Effector CD8-positive, alpha-beta T cell (primary cell): ENCODE measurements around the gene MKNK1.
A peak's percentile ranks its signal among the peaks of the same experiment; 100 is the strongest.

ENCODE experiments used
- DNase-seq: peaks from one replicate; lab custom pipeline; 2025; lab: John Stamatoyannopoulos, UW

Gene MKNK1

DNA sequence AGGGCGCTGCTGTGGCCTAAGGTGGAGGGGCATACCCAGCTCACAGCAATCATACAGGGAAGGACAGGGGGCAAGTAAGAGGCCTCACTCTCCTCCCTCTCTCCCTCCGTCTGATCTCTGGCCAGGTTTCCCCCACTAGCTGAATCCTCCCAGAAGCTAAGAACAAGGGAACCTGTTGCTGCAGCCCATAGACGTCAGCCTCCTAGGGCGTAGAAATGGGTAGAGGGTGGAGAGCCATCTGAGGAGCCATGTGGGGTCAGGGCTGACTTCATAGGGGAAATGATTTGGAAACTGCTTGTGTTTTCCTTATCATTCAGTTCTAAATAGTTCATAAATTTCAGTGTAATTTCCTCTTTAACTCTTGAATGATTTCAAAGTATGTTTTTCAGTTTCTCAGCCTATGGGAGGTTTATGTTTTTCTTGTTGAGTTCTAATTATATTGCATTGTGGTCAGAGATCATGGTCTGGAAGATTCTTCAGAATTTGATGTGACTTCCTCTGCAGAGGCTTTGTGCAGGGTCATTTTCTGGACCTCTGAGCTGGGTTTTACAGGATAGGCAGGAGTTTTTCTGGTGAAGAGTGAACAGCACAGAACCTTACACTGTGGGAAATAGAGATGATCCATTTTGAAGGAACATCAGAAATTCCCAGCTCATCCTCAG, 14.8 kb upstream of the MKNK1 start:
- DNase-seq: no peak

DNA sequence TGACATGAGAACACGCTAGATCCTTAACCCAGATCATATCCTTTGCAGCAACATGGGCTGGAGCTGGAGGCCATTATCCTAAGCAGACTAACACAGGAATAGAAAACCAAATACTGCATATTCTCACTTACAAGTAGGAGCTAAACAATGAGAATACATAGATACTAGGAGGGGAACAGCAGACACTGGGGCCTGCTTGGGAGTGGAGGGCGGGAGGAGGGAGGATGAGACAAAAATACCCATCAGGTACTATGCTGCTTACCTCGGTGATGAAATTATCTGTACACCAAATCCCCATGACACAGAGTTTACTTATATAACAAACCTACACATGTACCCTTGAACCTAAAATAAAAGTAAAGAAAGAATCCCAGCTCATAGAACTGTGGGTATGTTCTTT, 13.8 kb upstream of the MKNK1 start:
- no peak for DNase-seq

DNA sequence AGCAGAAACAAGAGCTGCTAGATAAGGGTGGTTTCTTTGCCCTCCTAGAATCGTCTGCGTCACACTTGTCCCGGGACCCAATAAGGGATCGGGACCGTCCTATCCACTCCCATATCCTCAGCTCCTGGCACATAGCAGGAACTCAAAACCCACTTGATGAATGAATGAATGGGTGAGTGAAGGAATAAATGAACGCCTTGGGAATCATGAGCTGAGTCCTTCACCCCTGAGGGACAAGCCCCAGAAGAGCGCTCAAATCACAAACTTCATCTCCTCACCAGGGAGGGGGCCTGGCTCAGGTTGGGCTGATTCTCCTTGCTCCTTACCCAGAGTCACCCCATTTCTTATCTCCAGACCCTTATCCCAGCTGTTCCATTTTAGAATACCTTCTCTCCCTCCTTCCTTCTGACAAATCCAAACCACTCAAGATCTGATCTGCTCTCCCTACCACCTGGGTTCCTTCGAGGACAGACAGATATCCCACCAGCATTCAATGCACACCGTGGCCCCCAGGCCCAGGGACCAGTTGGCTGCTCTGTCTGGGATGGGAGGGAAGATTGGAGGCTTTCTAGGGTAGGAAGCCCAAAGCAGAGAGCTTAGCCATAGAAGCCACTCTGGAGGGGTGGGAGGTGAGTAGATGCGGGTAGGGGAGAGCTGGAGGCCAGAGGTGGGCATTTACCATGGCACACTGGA, 13.2 kb upstream of the MKNK1 start:
- DNase-seq: no peak

DNA sequence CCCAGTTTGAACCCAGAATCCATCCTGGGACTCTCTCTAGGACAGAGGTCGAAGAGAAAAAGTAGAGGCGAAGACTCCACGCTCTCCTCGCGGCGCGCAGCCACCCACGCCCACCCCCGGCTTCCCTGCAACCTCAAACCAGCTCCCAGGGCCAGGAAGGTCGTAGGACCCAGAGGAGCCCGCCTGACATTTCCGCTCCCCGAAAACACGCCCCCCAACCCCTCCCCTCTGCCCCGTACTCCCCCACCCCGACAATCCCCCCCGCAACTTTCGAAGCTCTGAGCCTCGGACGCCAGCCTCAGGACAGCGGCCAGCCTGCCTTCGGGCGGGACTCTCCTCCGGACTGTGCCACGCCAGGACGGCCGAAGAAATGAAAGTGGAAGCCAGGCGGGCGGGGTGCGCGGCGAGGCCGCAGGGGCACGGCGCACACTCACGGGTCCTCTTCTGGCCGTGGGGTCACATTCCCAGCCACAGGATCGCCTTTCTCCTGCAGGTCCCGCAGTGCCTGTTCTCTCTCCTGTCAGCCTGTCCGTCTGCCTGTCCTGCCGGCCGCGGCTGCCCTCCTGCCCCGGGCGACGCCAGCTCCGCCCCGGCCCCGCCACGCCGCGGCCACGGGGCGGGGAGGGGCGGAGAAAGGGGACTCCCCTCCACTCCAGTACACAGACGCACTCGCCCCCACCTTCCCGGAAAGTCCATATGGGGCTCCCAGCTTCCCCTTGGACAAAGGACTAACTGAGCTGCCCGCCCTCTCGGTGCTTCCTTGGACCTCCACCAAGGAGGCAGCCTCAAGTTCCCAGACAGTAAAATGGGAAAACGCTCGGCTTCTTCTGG, 12.4 kb upstream of the MKNK1 start, which contains the start of gene MOB3C:
MOB3C (minus strand) TSS at position 535 of the 831 bp plus-strand sequence. CDS start 3,490 bp downstream, outside the sequence.
- peak; percentile 55 for DNase-seq

DNA sequence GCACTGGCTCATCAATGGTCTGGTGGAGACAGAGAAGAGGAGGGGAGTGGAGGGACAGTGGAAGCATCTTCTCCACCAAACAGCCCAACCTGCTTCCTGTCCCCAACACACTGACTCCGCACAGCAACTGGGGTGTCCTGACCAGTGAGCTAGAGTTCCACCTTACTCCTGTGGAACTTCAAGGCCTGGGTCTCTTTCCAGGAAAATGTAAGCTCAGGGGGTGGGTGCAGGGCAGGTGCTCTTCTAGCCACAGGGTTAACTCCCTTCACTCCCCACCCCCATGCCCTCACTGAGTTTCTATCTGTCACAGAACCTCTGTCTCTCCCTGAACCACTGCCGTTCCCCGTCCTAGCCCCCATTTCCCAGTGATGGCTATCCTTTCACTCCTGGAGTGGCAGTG, 11.7 kb upstream of the MKNK1 start:
- no peak for DNase-seq

DNA sequence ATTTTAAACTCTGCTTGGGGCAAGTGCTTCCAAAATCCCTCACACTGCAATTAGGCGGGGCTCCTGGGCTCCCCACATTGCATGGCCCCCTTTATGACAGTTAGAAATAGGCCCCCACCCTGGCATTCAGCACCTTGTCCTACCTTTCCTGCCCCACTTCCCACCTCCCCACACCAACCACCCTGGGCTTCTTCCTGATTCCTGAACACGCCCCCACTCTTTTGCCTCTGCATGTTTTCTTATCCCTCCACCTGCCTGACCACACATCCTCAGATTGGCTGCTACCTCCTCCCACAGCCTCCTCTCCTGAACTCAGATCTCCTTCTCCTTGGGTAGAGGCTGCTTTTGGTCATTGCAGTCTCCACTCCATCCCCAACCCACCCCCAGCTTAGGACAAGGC, 11.0 kb upstream of the MKNK1 start:
- DNase-seq: no peak

DNA sequence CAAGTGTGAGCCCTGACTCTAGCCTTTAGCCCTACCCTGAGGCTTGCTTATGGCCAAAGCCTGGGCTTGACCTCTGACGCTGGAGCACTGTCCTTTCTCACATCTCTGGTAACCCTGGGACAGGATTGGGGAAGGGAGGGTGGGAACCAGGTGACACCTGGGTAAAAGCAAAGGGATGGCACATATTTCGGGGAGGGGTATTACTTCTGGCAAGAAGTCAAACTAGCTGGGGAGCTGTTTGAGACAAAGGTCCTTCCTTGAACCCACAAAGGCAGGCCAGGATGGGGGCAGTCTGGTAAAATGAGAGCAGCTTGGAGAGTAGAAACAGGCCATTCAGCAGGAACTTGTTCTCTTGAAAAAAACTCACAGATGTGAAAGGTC, 10.5 kb upstream of the MKNK1 start:
- DNase-seq: no peak

DNA sequence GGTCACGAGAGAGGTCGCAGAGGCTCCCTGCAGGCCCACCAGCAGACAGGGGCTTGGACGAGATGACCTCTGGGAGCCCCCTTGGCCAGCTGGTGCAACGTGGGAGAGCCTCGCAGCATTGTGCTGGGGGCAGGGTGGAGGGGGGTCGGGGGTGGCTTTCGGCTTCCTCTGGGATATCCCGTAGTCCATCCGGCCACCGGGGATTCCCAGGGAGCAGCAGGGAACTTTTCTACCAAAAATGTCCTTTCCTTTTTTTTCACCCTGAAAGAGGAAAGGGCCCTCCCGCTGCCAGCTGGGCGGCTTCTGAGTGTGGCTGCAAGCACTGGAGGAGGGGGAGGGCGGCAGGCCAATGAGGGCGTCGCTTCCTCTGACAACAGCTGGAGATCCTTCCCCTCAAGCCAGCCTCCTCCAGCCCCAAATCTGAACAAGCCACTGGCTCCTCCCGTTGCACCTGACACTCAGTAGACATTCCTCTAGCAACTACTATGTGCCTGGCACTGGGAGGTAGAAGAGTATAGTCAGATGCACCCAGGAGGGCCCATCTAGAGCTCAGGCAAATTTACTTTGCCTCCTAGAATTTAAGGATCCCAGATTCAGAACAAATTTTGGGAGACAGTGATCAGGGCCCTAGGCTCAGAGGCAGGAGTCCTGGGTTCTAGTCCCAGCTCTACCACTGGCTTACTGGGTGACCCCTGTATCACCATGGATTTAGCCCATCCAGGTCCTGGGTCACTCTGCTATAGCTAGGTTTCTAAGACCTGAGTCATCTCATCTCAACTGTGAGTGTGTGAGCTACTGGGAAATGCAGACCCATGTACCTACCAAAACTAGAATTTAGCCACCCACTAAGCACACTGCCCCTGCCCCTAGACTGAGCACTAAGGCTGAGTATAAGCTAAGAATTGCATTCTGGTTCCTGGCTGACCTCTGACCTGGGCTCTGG, 9.9 kb upstream of the MKNK1 start:
- peak; percentile 9 for DNase-seq

DNA sequence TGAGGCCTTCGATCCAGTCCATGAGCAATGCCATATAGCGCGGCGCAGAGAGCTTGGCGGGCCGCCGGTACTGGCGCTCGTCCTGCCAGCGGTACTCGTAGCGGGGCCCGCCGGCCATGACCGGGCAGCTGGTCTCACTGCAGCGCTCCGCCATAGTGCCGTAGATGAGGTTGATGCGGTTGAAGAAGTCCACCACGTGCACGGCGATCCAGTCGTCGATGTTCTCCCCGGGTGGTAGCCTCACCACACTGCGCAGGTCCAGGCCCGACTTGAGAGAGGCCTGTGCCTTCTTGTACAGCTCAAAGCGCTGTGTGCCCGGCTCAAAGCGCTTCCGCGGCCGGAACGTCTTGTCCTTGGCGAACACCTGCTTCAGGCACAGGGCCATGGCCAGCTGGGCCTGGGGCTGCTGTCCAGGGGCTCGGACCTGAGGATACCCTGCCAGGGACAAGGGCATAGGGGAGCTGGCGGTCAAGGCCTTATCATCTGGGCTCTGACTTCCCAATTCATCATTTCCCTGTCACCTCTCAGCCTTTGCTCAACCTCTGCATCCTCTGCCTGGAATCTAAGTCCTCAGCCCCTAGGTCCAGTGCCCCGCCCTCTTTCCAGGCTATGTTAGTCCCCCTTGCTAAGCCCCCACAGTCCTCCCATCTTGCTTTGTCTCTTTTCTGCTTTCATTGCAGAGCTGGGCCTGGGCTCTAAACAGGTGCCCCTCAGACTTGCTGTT, 9.0 kb upstream of the MKNK1 start:
- DNase-seq: no peak

DNA sequence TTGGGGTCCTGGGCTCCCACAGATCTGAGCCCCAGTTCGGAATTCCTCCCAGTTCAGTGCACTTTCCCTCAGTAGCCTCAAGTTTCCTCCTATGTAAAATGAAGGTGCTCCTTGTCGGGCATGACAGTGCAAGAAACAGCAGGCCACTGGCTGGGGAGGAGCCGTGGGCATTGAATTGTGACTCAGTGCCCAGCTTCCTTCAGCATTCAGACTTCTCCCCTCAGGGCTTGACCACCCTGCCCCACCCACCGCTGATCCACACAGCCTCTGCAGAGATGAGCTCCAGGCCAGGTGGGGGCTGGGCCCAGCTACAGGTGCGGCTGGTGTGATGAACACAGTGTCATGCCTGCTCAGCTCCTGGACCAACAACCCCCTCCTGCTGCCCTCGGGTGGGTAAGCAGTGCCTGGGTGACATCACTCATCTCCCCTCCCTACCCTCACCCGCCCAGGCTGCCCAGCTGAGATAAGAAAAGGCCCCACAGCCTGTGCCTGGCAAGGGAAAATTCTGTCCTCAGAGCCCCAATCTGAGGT, 7.7 kb upstream of the MKNK1 start:
- no peak for DNase-seq

DNA sequence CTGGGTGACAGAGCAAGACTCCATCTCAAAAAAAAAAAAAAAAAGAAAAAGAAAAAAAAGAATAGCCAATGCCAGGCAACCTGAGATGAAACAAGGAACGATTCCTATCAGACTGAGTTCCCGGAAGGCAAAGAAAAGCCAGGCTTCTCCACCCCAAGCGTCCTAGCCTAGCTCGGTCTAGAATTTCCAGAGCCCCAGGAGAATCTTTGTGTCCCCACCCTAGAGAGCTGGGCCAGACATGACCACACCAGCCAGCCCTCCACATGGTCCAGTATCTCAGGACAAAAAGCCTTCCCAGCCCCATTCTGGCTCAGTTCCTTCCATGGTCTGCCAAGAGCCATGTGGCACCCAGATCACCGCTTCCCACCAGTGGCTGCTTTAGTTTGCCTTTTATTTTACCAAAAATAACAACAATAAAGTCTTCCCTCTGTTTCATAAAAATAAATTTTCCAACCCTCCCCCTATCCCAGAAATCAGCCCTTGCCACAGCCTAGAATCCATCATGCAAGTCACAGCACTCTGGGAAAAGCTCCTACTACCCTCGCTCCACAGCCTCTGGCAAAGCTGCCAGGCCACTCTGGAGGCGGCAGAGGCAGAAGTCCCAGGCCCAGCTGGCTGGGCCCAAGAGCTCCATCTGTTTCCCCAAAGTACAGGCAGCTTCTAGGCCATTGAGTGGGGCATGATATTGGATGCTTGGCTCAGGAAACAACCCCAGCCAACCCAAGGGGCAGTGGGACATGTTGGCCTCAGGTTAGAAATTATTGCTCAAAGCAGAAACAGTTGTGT, 3.5 kb upstream of the MKNK1 start:
- DNase-seq: no peak

DNA sequence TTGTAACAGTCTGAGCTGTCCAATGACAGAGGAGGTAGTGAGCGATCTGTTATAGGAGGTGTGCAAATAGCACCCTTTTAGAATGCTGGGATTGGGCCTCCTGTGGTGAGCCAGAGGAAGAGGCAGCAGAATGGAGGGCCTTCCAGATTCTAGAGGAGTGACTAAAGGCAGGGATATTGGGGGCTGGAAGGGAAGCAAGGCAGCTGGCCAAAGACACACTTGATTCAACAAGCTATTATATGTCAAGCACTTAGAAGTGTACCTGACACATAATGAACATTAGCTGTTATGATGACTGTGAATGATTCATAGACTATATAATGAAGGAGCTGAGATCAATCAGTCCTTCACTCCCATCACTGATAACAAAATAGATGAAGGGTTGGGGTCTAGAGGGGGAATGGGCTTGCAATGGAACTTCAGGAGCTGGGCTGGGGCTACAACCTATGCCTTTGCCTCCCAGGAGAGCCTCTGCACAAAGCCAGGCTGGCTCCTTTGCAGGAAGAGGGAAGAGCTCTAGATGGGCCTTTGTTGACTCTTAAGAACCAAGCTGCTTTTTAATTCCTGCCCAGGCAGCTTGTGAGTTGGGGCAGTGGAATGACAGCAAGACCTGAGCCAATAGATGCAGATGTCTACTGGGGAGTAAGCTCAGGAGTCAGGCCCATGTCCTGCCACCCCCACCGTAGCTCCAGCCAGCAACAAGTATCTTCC, 2.3 kb upstream of the MKNK1 start:
- DNase-seq: no peak

DNA sequence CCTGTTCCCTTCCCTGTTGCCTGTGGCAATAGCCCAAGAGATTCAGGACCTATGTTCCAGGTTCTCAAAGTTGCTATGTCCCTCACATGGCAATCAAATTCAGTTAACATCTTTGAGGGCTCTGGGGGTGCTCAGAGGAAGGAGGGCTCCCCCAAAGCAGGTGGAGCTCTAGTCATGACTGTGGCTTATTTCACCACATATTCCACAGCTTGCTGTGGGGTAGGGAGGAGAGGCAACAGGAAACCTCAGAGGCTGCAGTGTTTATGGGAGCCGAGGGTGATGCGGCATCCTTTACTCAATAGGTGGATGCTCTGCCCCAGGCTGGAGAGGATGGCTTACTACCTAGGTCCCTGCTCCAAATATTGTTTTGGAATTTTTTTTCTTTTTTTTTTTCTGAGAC, 1.2 kb upstream of the MKNK1 start:
- no peak for DNase-seq

DNA sequence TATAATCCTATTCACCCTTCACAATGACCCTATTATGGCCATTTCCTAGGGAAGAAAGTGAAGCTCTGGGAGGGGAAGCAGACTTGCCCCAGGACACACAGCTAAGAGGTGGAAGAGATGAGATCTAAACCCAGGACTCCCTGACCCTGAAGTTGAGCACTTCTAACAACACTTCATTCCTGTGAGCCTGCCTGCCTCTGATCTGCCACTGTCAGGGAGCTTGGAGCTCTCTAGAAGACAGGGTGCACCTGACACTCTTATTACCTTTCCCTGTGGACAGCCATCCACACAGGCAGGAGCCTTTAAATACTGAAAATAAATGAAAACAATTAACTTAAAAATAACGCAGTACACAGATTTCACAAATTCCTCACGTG, 599 bp downstream of the MKNK1 start:
- no peak for DNase-seq

DNA sequence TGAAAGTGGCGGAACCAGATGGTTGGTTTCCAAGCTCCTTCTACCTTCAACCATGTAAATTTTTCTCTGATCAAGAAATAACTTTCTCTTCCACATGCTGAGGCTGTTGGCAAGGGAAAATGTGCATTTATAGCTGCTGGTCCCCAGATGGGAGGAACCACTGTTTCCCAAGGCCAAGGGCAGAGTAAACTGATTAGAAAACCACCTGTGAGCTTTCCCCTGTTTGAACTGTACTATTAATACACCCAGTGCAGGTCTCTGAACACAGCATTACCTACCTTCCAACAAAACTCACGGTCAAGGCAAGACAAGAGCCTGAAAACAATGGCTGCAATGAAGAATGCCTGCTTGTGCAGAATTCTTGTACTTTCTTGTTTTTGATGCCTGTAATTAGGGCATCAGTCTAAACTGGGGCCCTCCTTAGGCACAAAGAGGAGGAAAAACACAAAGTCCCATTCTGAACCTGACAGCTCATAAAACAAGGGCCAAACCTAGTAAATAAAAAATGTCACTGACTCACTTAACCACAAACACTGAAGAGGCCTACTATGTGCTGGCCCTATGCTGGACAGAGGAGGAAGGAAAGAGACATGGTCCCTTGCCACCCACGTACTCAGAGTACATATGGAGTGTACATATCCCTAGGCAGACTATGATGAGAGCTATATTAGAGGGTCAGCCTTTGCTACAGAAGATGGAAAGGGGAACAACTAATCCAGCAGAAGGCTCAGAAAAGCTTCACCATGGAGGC, 2.6 kb downstream of the MKNK1 start:
- DNase-seq: no peak

DNA sequence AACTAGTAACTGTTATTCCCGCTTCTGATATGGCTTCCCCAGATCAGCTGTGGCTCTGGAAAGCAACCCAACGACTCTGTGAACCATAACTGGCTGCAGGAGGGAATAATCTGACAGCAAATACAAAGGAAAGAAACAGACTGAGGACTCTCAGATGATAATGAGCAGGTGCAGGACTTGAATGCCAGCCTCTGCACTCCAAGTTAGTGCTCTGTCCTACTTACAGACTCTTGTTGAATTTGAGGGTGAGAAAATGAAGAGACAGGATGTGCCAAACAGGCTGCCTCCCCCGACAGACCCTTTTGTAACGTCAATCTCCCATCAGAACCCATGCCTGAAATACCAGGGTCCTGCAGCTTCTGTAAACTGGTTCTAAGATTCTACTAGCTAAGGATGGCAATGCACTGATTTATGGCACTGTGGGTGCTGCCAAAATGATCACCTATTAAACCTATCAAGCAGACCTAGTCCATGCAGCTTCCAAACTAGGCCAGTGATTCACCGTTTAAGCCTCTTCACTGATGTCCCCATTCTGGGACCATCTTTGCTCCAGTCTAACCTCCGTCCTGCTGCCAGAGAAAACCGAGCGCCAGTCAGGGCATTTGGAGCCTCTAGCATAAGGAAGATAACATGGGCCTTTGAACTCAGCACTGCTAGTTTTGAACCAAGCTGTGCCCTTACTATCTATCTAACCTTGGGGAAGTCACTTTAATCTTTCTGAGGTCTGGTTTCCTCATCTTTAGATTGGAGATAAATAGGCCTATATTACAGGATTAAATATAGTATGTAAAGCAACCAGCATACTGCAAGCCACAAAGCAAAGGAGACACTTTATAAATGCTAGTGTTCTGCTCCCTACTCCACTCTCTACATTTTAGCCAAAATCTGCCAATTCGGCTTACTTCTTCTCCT, 4.8 kb downstream of the MKNK1 start:
- no peak for DNase-seq

DNA sequence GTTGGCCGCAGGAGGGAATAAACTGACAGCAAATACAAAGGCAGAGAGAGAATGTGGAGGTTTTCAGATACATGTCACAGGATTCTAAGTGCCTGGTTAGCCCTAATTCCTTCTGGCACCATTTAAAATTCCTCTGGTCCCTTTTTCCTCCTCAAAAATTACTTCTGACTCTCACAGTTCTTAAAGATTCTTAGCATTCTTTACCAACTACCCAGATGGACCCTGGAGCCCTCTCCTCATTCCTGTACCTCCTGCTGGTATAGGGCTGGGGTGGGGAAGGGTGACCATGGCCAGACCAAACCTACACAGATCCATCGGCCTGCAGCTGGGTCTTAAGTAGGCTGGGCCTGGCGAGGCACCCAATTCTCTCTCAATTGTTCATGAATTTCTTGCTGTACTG, 7.2 kb downstream of the MKNK1 start:
- no peak for DNase-seq

DNA sequence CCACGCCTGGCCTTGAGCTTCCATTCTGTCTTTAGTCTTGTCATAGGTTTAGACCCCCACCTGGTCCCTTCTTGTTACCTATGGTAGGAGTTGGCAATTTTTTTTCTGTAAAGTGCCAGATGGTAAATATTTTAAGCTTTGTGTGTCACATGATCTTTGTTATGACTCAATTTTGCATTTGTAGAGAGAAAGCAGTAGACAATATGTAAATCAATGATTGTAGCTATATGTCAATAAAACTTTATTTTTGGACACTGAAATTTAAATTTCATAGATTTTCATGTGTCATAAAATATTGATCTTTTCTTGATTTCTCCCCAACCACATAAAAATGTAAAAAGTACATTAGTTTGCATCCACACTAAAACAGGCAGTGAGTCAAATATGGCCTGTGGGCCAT, 8.0 kb downstream of the MKNK1 start:
- no peak for DNase-seq
